ENCODE measurements around the gene C1QA.
A peak's percentile ranks its signal among the peaks of the same experiment; 100 is the strongest.
"Not testable (repeated sequence)": the region's sequence is repeated elsewhere in the genome, so short reads cannot be mapped to it uniquely, and the experiment has no call there.

Gene C1QA

GRCh38 chr1:22673486-22674409, 37.3 kb downstream of the C1QA start:
- DNase-seq = peak in 30 of 51 donors; percentile 6 to 64 (median 28)

- DNase-seq = no peak
Measured at GRCh38 chr1:22674410-22674749, 38.0 kb downstream of the C1QA start.

DNA sequence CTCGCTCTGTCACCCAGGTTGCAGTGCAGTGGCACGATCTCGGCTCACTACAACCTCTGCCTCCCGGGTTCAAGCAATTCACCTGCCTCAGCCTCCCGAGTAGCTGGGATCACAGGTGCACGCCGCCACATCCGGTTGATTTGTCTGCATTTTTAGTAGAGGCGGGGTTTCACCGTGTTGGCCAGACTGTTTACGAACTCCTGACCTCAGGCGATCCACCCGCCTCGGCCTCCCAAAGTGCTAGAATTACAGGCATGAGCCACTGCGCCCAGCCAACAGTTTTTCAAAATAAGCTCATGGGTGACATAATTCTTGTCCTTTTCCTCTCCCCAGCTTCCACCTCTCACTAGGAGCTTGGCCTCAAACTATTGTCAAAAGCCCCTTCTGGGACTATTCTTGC, 39.7 kb downstream of the C1QA start:
- not testable (repeated sequence) for DNase-seq

DNA sequence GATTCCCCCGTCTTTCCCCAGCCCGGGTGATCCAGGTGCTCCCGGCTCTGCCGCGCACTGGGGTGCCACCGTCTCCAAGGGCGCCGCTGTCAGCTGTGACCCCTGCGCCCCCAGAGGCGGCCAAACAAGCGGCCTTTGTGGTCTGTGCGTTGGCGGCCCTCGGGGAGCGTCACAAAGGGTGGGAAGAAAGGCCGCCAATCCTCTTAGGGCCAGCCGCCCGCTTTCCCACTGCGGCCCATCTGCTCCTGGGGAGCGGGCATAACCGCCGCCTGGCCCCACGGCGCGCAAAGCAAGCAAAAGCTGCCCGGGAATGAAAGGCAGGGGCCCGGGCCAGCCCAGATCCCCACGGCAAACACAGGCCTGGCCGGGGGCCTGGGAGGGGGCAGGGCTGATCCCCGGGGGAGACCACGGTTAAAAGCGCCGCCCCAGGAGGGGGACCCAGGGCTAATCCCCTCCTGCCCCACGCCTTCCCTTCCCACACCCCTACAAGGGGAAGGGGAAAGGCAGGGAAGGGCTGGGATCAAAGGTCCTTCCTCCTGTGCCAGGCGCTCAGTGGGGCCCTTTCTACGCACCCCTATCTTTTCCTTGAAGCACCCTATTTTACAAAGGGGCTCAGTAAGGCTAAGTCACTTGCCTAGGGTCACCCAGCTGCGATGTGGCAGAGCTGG, 40.6 kb downstream of the C1QA start:
- peak in 7 of 51 donors; percentile 6 to 26 (median 12) for DNase-seq

DNA sequence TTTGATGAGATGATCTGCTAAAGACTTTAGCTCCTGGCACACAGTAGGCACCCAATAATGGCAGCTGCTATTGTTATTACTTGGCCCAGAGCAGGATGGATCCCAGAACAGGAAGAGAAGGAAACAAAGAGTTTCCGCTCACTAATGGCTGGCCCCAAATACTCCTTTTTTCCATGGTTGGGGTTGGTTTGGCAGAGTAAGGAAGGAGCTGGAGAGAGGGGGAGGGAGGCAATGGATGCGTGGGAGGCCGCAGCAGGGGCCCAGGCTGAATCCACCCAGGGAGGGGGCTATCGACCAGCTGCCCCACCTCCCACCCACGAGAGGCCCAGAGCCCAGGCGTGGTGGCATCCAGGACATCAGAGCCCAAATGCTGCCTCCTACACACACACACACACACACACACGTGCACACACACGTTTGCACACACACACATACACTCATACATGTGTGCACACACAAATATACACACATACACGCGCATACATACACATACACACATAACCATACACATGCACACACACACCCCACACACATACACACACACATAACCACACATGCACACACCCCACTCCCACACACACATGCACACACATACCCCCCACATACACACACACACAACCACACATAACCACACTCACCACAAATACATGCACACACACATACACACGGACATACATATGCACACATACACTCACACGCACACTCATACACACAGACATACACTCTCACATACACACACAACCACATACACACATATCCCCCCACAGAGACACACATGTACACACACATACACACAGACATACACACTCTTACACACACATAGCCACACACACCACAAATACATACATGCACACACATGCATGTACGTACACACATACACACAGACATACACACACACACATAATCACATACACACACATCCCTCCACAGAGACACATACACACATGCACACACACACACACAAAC, 41.8 kb downstream of the C1QA start:
- DNase-seq = no peak

DNA sequence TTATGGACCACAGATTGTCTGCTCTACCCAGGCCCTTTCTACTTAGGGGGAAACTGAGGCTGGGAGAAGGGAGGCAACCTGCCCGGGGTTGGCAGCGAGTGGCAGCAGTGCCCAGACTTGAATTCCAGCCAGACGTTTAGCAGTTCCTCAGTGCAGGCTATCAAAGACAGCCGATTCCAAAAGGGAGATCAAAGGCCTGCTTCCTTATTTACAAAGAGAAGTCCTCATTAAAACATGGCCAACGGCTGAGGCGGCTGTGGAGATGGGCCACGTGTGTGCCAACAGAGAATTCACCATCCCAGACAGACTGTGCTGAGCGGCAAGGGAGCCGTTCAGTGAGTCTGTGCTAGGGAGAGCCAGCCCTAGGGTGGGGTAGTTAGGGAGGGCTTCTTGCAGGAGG, 44.3 kb downstream of the C1QA start:
- DNase-seq = no peak

DNA sequence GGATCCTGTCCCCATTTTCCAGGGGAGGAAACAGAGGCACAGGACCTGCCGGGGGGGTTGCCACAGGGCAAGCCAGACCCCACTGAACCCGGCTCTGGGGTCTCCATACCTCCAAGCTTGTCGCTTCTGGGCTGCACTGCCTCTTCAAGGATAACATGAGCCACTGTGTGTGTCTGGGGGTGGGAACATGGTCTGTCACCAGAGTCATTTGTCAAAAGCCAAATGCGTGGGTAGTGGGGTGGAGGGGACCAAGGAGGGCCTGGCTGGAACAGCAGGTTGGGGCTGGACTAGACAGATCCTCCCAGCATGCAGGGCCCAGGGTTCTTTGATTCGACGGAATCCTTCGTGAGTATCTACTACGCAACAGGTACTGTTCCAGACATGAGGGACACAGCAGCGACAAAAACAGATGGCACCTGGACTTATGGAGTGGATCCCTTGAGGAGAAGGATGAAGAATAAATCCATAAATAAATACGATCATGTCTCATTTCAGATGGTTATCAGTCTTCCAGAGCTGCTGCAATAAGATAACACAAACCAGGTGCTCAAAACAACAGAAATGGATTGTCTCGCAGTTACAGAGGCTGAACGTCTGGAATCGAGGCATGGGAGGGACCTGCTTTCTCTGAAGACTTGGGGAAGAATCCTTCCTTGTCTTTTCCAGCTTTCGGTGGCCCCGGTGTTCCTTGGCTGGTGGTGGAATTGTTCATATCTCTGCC, 45.3 kb downstream of the C1QA start:
- DNase-seq = no peak

GRCh38 chr1:22683547-22683946, 47.1 kb downstream of the C1QA start:
- no peak for DNase-seq

- no peak for DNase-seq
Measured at GRCh38 chr1:22685591-22686059, 49.2 kb downstream of the C1QA start.

- DNase-seq = no peak
Measured at GRCh38 chr1:22687191-22687590, 50.8 kb downstream of the C1QA start.

GRCh38 chr1:22688466-22688865, 52.0 kb downstream of the C1QA start:
- DNase-seq = no peak
